Embryonic facial prominence (tissue), 1 donor: ENCODE data around the gene PMEPA1.
A peak's percentile ranks its signal among the peaks of the same experiment; 100 is the strongest.
"Not testable (repeated sequence)": the region's sequence is repeated elsewhere in the genome, so short reads cannot be mapped to it uniquely, and the experiment has no call there.

Experiments
- DNase-seq: peaks from one replicate; pipeline ENCODE4 v3.0.0-alpha.2; 2016; ENCODE audit errors: extremely low spot score

The PMEPA1 gene

GRCh38 chr20:57650756-57651483, 58.9 kb downstream of the PMEPA1 start:
- DNase-seq = no peak

- DNase-seq = no peak
Observed at GRCh38 chr20:57650266-57650665, 59.5 kb downstream of the PMEPA1 start.

- DNase-seq = no peak
Observed at GRCh38 chr20:57649617-57650015, 60.2 kb downstream of the PMEPA1 start.

GRCh38 chr20:57648878-57649616, 60.8 kb downstream of the PMEPA1 start:
- DNase-seq = no peak

GRCh38 chr20:57647933-57648785, 61.7 kb downstream of the PMEPA1 start:
- DNase-seq = no peak

- DNase-seq = no peak
Observed at GRCh38 chr20:57647006-57647932, 62.5 kb downstream of the PMEPA1 start.

- DNase-seq = no peak
Observed at GRCh38 chr20:57638895-57639236, 70.9 kb downstream of the PMEPA1 start.

- DNase-seq = no peak
Observed at GRCh38 chr20:57638173-57638894, 71.5 kb downstream of the PMEPA1 start.

- DNase-seq = no peak
Observed at GRCh38 chr20:57633945-57634491, 75.8 kb downstream of the PMEPA1 start.

GRCh38 chr20:57632286-57632685, 77.5 kb downstream of the PMEPA1 start:
- no peak for DNase-seq

- no peak for DNase-seq
Observed at GRCh38 chr20:57630061-57630460, 79.8 kb downstream of the PMEPA1 start.

GRCh38 chr20:57629491-57629901, 80.3 kb downstream of the PMEPA1 start:
- DNase-seq = not testable (repeated sequence)

GRCh38 chr20:57628962-57629308, 80.9 kb downstream of the PMEPA1 start:
- not testable (repeated sequence) for DNase-seq

- peak; percentile 64 for DNase-seq
Observed at GRCh38 chr20:57628047-57628961, 81.5 kb downstream of the PMEPA1 start.

- DNase-seq = no peak
Observed at GRCh38 chr20:57627339-57627738, 82.5 kb downstream of the PMEPA1 start.

GRCh38 chr20:57625978-57626377, 83.8 kb downstream of the PMEPA1 start:
- DNase-seq = no peak

- DNase-seq = no peak
Observed at GRCh38 chr20:57625181-57625958, 84.4 kb downstream of the PMEPA1 start.

- peak; percentile 35 for DNase-seq
Observed at GRCh38 chr20:57624124-57624523, 85.7 kb downstream of the PMEPA1 start.
